Anterior cingulate cortex (tissue), 58 donors: ENCODE data around the gene EMC7.
"Not testable (repeated sequence)": the region's sequence is repeated elsewhere in the genome, so short reads cannot be mapped to it uniquely, and the experiment has no call there.

Source experiments
- DNase-seq, 58 donors: peaks; one replicate each; lab custom pipeline; 2025; lab: John Stamatoyannopoulos, UW

Gene EMC7

DNA sequence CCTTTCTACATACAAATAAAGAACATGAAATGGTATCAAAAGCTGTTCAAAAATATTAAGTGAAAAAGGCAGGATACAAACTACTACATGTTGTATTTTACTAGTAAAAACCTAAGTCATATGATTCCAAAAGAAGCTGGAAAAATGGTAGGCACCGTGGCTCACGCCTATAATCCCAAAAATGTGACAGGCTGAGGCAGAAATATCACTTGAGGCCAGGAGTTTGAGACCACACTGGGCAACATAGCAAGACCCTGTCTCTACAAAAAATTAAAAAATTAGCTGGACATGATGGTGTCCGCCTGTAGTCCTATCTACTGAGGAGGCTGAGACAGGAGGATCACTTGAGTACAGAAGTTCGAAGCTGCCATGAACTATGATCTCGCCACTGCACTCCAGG, 1.7 kb downstream of the EMC7 start:
- no peak for DNase-seq

GRCh38 chr15:34085746-34086145, 15.9 kb downstream of the EMC7 start:
- peak in 7 of 58 donors; percentile 2 to 17 (median 4) for DNase-seq

DNA sequence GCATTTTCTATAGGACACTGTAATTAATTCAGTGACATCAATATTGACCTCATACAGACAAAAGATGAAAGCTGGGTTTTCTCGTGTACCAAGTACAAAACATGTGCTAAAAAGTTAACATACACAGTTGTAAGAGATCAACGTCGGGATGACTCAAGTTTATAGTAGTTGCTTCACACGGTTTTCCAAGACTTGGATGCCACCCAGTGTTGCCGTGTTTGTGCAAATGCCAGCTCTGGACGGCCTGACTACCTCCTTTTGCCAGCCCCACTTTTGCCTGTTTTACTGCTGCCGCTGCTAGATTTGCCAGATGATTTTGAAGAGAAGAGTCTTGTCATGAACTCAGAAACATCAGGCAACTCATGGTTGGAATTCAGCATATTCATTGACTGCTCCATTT, 17.6 kb downstream of the EMC7 start:
- DNase-seq = peak in 25 of 58 donors; percentile 1 to 31 (median 12)

DNA sequence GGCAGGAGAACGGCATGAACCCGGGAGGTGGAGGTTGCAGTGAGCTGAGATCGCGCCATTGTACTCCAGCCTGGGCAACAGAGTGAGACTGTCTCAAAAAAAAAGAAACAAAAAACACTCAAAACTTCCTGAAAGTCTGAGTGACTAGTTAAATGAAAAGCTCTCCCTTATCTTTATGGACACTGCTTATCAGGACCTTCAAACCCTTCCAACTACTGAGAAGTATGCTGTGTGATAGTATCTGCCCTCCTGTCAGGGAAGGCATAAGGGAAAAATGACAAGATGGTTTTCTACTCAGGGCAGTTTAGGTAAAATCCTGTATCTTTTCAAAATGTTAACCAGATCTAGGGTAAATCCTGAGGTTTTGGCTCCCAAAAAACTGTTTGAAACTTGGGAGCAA, 21.8 kb downstream of the EMC7 start:
- no peak for DNase-seq

- DNase-seq = no peak
Measured at GRCh38 chr15:34078900-34079299, 22.8 kb downstream of the EMC7 start.

DNA sequence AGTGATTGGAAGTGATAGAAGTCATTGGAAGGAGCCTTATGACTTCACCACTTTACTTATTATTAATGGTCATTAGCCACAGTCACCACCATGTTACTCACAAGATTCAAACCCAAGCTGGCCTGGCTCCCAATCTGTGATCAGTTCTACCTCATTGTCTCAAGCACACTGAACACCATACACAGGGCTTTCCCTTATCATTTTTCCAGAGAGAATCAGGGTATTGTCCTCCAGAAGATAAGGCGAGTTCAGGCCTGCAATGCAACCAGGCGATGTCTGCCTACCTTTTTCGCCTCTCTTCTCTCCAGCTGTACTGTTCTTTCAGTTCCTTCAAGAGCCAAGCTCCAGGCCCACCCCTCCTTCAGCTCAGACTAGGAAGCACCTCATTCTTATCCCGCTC, 24.9 kb downstream of the EMC7 start:
- no peak for DNase-seq

DNA sequence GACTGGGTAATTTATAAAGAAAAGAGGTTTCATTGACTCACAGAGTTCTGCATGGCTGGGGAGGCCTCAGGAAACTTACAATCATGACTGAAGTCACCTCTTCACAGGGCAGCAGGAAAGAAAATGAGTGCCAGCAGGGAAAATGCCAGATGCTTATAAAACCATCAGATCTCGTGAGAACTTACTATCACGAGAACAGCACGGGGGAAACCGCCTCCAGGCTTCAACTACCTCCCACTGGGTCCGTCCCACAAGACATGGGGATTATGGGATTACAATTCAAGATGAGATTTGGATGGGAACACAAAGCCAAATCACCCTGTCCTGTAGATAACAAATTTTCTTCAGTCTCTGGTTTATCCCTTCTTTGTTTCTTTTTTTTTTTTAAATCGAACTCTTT, 31.7 kb downstream of the EMC7 start:
- no peak for DNase-seq

GRCh38 chr15:34065941-34066340, 35.7 kb downstream of the EMC7 start:
- DNase-seq = no peak

GRCh38 chr15:34065261-34065660, 36.4 kb downstream of the EMC7 start:
- DNase-seq = no peak

- no peak for DNase-seq
Measured at GRCh38 chr15:34064438-34064837, 37.2 kb downstream of the EMC7 start.

DNA sequence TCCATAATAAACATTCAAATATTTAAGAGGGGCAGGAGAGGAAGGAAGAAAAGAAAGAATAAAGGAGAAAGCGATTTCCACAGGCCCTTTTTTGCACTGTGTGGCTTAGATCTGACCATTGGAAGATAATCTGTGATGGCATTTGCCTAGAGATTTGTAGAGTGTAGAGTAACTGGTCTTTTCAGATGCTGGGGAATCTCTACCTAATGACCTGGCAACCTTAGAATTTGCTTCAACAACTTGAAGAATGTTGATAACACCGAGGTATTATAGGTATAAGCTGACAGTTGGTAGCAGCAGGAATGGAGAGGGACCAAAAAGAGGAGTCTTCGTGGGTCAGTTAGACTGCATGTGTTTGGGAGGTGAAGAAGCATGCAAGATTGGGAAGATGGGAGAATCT, 41.7 kb downstream of the EMC7 start:
- no peak for DNase-seq

- no peak for DNase-seq
Measured at GRCh38 chr15:34059476-34059875, 42.2 kb downstream of the EMC7 start.

DNA sequence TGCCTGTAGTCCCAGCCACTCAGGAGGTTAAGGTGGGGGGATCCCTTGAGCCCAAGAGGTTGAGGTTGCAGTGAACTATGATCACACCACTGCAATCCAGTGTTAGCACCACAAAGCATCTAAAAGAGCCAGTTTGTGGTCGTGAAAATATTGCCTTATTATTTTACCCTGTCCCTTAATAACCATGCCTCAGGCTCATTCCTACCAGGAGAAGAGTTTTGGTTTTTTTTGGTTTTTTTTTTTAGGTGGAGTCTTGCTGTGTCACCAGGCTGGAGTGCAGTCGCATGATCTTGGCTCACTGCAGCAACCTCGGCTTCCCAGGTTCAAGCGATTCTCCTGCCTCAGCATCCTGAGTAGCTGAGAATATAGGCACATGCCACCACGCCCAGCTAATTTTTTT, 44.8 kb downstream of the EMC7 start:
- no peak for DNase-seq

- DNase-seq = no peak
Measured at GRCh38 chr15:34055868-34056595, 45.6 kb downstream of the EMC7 start.

DNA sequence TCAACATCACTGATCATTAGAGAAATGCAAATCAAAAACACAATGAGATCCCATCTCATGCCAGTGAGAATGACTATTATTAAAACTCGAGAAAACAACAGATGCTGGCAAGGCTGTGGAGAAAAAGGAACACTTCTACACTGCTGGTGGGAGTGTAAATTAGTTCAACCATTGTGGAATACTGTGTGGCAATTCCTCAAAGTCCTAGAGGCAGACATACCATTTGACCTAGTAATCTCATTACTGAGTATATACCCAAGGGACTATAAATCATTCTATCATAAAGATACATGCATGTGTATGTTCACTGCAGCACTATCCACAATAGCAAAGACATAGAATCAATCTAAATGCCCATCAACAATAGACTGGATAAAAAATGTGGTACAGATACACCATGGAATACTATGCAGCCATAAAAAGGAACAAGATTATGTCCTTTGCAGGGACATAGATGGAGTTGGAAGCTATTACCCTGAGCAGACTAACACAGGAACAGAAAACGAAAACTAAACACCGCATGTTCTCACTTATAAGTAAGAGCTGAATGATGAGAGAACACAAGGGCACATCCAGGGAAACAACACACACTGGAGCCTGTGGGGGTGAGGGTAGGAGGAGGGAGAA, 47.5 kb downstream of the EMC7 start:
- DNase-seq = no peak

- DNase-seq = not testable (repeated sequence)
Measured at GRCh38 chr15:34050385-34050784, 51.3 kb downstream of the EMC7 start.

DNA sequence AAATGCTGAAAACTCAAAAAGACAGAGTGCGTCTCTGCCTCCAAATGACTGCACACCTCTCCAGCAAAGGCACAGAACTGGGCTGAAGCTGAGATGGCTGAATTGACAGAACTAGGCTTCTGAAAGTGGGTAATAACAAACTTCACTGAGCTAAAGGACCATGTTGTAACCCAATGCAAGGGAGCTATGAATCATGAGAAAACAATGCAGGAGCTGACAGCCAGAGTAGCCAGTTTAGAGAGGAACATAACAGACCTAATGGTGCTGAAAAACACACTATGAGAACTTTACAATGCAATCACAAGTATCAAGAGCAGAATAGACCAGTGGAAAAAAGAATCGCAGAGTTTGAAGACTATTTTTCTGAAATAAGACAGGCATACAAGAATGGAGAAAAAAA, 52.5 kb downstream of the EMC7 start:
- no peak for DNase-seq

DNA sequence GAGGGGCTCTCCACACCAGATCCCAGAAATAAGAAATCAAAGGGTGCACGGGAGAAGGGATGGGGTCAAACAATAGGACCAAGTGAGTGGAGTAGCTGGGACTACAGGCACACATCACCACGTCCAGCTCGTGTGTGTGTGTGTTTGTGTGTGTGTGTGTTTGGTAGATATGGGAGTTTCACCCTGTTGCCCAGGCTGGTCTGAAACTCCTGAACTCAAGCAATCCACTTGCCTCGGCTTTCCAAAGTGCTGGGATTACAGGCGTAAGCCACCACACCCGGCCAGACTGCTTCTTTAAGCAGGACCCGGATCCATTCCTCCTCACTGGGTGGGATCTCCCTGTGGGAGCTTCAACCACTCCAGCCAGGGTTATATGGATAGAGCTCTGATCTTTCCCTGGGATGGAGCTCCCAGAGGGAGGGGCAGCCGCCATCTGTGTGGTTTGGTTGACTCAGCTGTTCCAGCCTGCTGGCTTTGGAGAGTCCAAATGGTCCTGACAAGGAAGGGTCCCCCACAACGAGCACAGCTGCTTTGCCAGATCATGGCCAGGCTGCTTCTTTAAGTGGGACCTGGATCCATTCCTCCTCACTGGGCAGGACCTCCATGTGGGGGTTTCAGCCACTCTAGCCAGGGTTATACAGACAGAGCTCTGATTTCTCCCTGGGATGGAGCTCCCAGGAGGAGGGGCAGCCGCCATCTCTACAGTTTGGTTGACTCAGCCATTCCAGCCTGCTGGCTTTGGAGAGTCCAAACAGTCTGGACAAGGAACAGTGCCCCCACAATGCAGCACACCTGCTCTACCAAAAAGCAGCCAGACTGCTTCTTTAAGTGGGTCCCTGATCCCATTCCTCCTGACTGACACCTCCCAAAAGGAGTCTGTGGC, 53.5 kb downstream of the EMC7 start:
- no peak for DNase-seq

- DNase-seq = no peak
Measured at GRCh38 chr15:34046471-34047145, 55.1 kb downstream of the EMC7 start.

DNA sequence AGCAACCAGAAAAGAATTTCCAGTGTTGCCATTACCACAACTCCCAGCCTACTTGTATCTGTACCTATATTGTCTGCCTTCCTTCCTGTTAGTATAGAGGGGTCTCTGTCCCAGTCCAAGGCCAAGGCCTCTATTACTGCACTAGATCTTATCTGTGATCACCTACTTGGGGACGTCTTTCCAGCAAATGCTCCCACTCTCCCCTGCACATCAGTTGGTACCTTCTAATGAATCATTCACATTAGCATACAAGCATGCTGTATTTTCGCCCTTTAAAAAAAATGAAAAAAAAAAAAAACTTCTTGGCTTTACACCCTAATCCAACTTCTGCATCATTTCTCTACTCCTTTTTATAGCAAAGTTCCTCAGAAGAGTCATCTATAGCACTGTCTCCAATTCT, 57.8 kb downstream of the EMC7 start:
- peak in 1 of 58 donors; percentile 4 for DNase-seq

DNA sequence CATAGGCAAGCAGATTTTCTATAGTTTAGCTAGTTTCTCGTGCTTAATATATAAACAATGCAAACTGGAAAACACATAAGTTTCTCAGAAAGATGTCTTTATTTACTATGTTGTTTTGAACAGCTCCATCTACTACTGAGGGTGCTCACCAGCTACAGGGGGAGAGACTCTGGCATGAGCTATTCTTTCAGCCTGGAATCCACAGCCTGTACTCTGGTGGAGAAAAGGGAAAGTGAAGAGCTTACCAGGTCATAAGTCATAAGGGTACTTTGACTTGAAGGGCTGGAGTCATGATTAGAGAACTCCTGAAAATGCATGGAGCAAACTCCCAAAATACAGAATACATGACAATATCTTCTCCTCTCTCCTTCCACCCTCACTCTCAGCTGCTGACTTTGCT, 58.3 kb downstream of the EMC7 start:
- DNase-seq = no peak
